Measurements from ENCODE around the gene PTPN4. TPM values are rescaled to one million over a fixed set of nuclear protein-coding genes. Genes with fewer than 3 reads are reported as not detected.

PTPN4 gene
- total RNA-seq, 5 donors from 2014 or later (not counting 1 experiment from before 2014, with no cell fraction given): 105 to 134 (median 126) TPM

DNA sequence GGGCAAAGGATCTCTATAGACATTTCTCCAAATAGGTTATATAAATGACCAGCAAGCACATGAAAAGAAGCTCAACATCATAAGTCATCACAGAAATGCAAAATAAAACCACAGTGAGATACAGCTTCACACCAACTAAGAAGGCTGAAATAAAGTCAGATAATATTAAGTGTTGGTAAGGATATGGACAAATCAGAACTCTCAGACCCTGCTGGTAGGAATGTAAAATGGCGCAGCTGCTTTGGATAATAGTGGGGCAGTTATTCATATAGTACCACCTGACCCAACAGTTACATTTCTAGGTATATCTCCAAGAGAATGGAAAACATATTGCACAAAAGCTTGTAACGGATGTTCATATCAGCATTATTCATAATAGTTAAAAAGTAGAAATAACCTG lies 267.2 kb downstream of the PTPN4 start:
- ChIA-PET CTCF (no interaction called here), POLR2A (no interaction called here)
- Mint-ChIP-seq H3K36me3 (peaks cover 52% of the 10 kb centered on the region), H3K9me3 (peaks cover 6 to 13% (median 8%) of the 10 kb centered on the region in 3 donors), H3K4me3 (no peak overlapping the region), H3K27me3 (no peaks in the 10 kb centered on the region), H3K27ac (no peak overlapping the region), H3K4me1 (peaks cover 0 to 18% (median 0%) of the 10 kb centered on the region in 3 donors)
- no peaks in the 10 kb centered on the region for H3K4me1 ChIP-seq (ENCODE audit: control insufficient read depth in 1 of 2, extremely low read depth in 1 of 2, insufficient read depth in 2 of 2, low read length in 2 of 2)
- H3K27me3 ChIP-seq (replicated peaks in 1 of 2; ENCODE audit: control insufficient read depth in 2 of 2, extremely low read depth in 1 of 2, insufficient read depth in 2 of 2, low read length in 1 of 2): no peaks in the 10 kb centered on the region
- H3K9me3 ChIP-seq: no peaks in the 10 kb centered on the region
- H3K27ac ChIP-seq (ENCODE audit: low read length): no peak overlapping the region
- H3K4me3 ChIP-seq (ENCODE audit: control insufficient read depth in 1 of 2, extremely low read depth in 1 of 2, low read length in 1 of 2): no peak overlapping the region
- no peak for ATAC-seq (replicated peaks in 1 of 4)
- whole genome bisulfite sequencing (ENCODE audit: insufficient coverage): no CpG with 5 or more reads among the region's 2 CpGs
- no peaks in the 10 kb centered on the region for H3K36me3 ChIP-seq (ENCODE audit: control insufficient read depth in 2 of 2, extremely low read depth in 1 of 2, insufficient read depth in 1 of 2, low read length in 1 of 2)
- DNase-seq: no peak

DNA sequence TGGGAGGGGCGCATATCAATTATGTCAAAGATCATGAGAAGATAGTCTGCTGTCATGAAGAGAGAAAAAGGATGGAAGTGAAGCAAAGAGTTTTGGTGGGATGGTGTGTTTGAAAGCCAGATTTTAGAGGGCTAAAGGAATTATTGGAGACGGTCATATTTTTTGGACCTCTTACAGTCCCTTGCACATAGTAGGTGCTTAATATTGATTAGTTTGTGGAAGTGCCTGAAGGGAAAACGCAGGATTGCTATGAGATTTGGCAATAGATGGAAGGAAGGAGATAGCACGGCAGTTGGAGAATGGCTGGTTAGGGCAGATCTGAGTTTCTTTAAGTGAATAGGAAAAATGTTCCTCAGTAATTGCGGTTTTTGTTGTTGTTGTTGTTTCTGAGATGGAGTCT lies 269.1 kb downstream of the PTPN4 start:
- peaks cover 3 to 13% (median 6%) of the 10 kb centered on the region in 3 donors for H3K9me3 Mint-ChIP-seq
- no peaks in the 10 kb centered on the region for H3K4me1 ChIP-seq (ENCODE audit: control insufficient read depth in 1 of 2, extremely low read depth in 1 of 2, insufficient read depth in 2 of 2, low read length in 2 of 2)
- no peak overlapping the region for H3K27ac ChIP-seq (ENCODE audit: low read length)
- H3K27me3 Mint-ChIP-seq: no peaks in the 10 kb centered on the region
- H3K27me3 ChIP-seq (replicated peaks in 1 of 2; ENCODE audit: control insufficient read depth in 2 of 2, extremely low read depth in 1 of 2, insufficient read depth in 2 of 2, low read length in 1 of 2): no peaks in the 10 kb centered on the region
- H3K4me1 Mint-ChIP-seq: peaks cover 0 to 7% (median 0%) of the 10 kb centered on the region in 3 donors
- CTCF ChIA-PET: no interaction called here
- H3K36me3 ChIP-seq (ENCODE audit: control insufficient read depth in 2 of 2, extremely low read depth in 1 of 2, insufficient read depth in 1 of 2, low read length in 1 of 2): no peaks in the 10 kb centered on the region
- H3K4me3 ChIP-seq (ENCODE audit: control insufficient read depth in 1 of 2, extremely low read depth in 1 of 2, low read length in 1 of 2): no peak overlapping the region
- no peak for DNase-seq
- no peak overlapping the region for H3K27ac Mint-ChIP-seq
- H3K36me3 Mint-ChIP-seq: peaks cover 37% of the 10 kb centered on the region
- WGBS (ENCODE audit: insufficient coverage): 95% methylated on average over 4 of the region's 5 CpGs
- no peak overlapping the region for H3K4me3 Mint-ChIP-seq
- no peak for ATAC-seq (replicated peaks in 1 of 4)
- POLR2A ChIA-PET: no interaction called here
- no peaks in the 10 kb centered on the region for H3K9me3 ChIP-seq

DNA sequence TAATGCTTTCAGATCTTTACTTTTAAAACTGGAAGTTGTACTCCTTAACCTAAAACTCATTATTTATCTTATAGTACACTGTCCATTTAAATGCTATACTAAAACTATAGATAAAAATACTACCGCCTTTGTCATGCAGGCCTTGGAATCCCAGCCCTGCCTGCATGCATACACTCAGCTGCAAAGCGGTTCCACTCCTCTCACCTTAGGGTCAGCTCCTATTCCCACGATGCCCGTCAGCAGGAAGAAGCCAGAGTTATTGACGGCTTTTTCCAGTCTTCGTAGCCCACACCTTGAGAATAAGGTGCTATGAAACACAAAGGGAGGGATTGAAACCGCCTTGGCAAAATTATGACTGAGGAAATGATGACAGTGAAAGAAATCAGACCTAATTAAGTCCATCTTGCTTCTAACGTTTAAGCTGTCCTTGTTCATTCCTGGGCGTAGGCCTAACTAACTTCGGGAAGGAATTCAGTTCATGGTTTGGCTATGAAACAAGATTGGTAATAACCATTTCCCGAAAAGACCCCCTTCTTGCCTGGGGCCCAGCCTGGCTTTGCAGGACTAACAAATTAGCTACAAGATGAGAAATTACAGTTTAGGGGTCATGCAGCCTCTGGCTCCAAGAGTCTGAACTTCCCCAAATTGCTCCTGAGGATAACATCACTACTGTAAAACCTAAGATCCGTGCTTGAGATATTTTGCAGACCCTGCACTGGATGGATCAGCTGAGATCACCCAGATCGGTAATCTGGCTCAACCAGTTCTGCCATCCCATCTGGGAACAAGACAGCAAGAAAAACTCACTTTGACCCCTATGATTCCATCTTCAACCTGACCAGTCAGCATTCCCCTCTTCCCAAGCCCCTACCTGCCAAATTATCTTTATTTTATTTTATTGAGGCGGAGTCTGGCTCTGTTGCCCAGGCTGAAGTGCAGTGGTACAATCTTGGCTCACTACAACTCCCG lies 270.2 kb downstream of the PTPN4 start:
- no peak overlapping the region for H3K27ac Mint-ChIP-seq
- ChIA-PET POLR2A (no interaction called here), CTCF (no interaction called here)
- H3K27me3 Mint-ChIP-seq: no peaks in the 10 kb centered on the region
- peaks cover 0 to 12% (median 4%) of the 10 kb centered on the region in 3 donors for H3K9me3 Mint-ChIP-seq
- H3K36me3 Mint-ChIP-seq: peaks cover 29% of the 10 kb centered on the region
- H3K36me3 ChIP-seq (ENCODE audit: control insufficient read depth in 2 of 2, extremely low read depth in 1 of 2, insufficient read depth in 1 of 2, low read length in 1 of 2): no peaks in the 10 kb centered on the region
- 94% methylated on average over 8 of the region's 15 CpGs for WGBS (ENCODE audit: insufficient coverage)
- no peaks in the 10 kb centered on the region for H3K4me1 ChIP-seq (ENCODE audit: control insufficient read depth in 1 of 2, extremely low read depth in 1 of 2, insufficient read depth in 2 of 2, low read length in 2 of 2)
- no peaks in the 10 kb centered on the region for H3K9me3 ChIP-seq
- H3K27me3 ChIP-seq (replicated peaks in 1 of 2; ENCODE audit: control insufficient read depth in 2 of 2, extremely low read depth in 1 of 2, insufficient read depth in 2 of 2, low read length in 1 of 2): no peaks in the 10 kb centered on the region
- H3K4me3 ChIP-seq (ENCODE audit: control insufficient read depth in 1 of 2, extremely low read depth in 1 of 2, low read length in 1 of 2): no peak overlapping the region
- no peak for ATAC-seq (replicated peaks in 1 of 4)
- DNase-seq: no peak
- H3K4me3 Mint-ChIP-seq: no peak overlapping the region
- no peak overlapping the region for H3K27ac ChIP-seq (ENCODE audit: low read length)
- no peaks in the 10 kb centered on the region for H3K4me1 Mint-ChIP-seq

DNA sequence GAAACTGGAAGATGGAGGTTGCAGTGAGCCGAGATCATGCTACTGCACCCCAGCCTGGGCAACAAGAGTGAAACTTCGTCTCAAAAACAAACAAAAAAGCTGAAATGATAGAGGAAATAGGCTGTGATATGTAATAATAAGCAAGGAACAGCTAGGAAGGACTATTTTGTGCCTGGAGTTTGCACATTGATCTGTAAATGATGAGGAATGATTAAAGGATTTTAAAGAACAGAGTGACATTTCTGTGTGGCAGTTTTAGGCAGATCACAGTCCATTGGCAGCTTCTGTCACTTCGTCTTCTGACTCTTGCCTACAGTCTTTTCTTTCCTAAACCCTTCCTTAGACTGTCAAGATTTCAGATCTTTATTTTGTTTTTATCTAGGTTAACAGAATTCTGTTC lies 272.6 kb downstream of the PTPN4 start:
- H3K27me3 Mint-ChIP-seq: no peaks in the 10 kb centered on the region
- H3K27ac Mint-ChIP-seq: no peak overlapping the region
- H3K4me3 Mint-ChIP-seq: no peak overlapping the region
- POLR2A ChIA-PET: interaction anchor here in 1 of 2 donors (0.7 kb wide), 1 partner anchor 384 kb away, joined by 3 read pairs; no protein-coding TSS in a partner anchor
- peaks cover 16% of the 10 kb centered on the region for H3K36me3 Mint-ChIP-seq
- no peaks in the 10 kb centered on the region for H3K36me3 ChIP-seq (ENCODE audit: control insufficient read depth in 2 of 2, extremely low read depth in 1 of 2, insufficient read depth in 1 of 2, low read length in 1 of 2)
- H3K4me3 ChIP-seq (ENCODE audit: control insufficient read depth in 1 of 2, extremely low read depth in 1 of 2, low read length in 1 of 2): no peak overlapping the region
- H3K9me3 Mint-ChIP-seq: peaks cover 0 to 1% (median 0%) of the 10 kb centered on the region in 3 donors
- no peak overlapping the region for H3K27ac ChIP-seq (ENCODE audit: low read length)
- DNase-seq (no peak), ATAC-seq (replicated peaks in 1 of 4) (no peak)
- no peaks in the 10 kb centered on the region for H3K27me3 ChIP-seq (replicated peaks in 1 of 2; ENCODE audit: control insufficient read depth in 2 of 2, extremely low read depth in 1 of 2, insufficient read depth in 2 of 2, low read length in 1 of 2)
- H3K4me1 Mint-ChIP-seq: no peaks in the 10 kb centered on the region
- no peaks in the 10 kb centered on the region for H3K9me3 ChIP-seq
- WGBS (ENCODE audit: insufficient coverage): 100% methylated on average over 1 of the region's 3 CpGs
- H3K4me1 ChIP-seq (ENCODE audit: control insufficient read depth in 1 of 2, extremely low read depth in 1 of 2, insufficient read depth in 2 of 2, low read length in 2 of 2): no peaks in the 10 kb centered on the region
- CTCF ChIA-PET: interaction anchor here in 1 of 2 donors (1.0 kb wide), 1 partner anchor 13 kb away, joined by 3 read pairs; no protein-coding TSS in a partner anchor

Other genes starting within 250 kb of the PTPN4 start
- not detected for gene SCTR, start 235.4 kb upstream of the PTPN4 start, total RNA-seq
- gene CFAP221, start 215.5 kb upstream of the PTPN4 start, total RNA-seq: not detected
- 10 to 100 TPM in 3 of 5 donors, 1 to 10 TPM in 2; 3.3 to 18.4 (median 16.1) TPM for gene TMEM177, start 80.7 kb upstream of the PTPN4 start, total RNA-seq